OCI-LY3 (cell line): ENCODE results near the gene FZD4.
"Not testable (repeated sequence)": the region's sequence is repeated elsewhere in the genome, so short reads cannot be mapped to it uniquely, and the experiment has no call there.

Experiments
- H2AFZ ChIP-seq: fragments of 200-600, 300-600 bp; shearing (Covaris generic); 2 replicates; pipeline ENCODE4 v1.6.0; 2014; ENCODE audit warnings: antibody characterized with exemption, low read depth, low read length
- H3K27ac ChIP-seq: fragments of 200-600, 300-600 bp; sonication (generic); 2 replicates; pipeline ENCODE4 v1.5.1; 2014; ENCODE audit warnings: mild to moderate bottlenecking, low read length, moderate library complexity, mixed read lengths
- H3K27me3 ChIP-seq: fragments of 200-600, 300-600 bp; sonication (generic); 2 replicates; pipeline ENCODE4 v1.6.1; 2014; ENCODE audit warnings: low read depth, low read length, mixed read lengths
- H3K36me3 ChIP-seq: fragments of 200-600, 300-600 bp; sonication (generic); replicated peaks from 2 replicates; pipeline ENCODE3; 2014; ENCODE audit warnings: low read depth, low read length, mixed read lengths
- H3K4me1 ChIP-seq: fragments of 300-600, 200-600 bp; sonication (generic); 2 replicates; pipeline ENCODE4 v1.6.1; 2014; ENCODE audit warnings: low read length, mixed read lengths
- H3K4me2 ChIP-seq: fragments of 200-600, 300-600 bp; sonication (generic); 2 replicates; pipeline ENCODE4 v1.6.1; 2014; ENCODE audit warnings: low read length, mixed read lengths
- H3K4me3 ChIP-seq: fragments of 300-600, 200-600 bp; sonication (generic); 2 replicates; pipeline ENCODE4 v1.5.1; 2014; ENCODE audit warnings: antibody characterized with exemption, mild to moderate bottlenecking, low read length, moderate library complexity
- H3K79me2 ChIP-seq: fragments of 300-600, 200-600 bp; shearing (Covaris generic); 2 replicates; pipeline ENCODE4 v1.6.1; 2014; ENCODE audit warnings: mild to moderate bottlenecking, low read length, mixed read lengths
- H3K9ac ChIP-seq: fragments of 300-600, 200-600 bp; shearing (Covaris generic); 2 replicates; pipeline ENCODE4 v1.6.0; 2014; ENCODE audit warnings: mild to moderate bottlenecking, low read length, moderate library complexity
- H3K9me3 ChIP-seq: fragments of 200-600, 300-600 bp; shearing (Covaris generic); 2 replicates; pipeline ENCODE4 v1.6.1; 2014; ENCODE audit warnings: low read length, mixed read lengths; ENCODE audit not compliant: insufficient read depth
- H4K20me1 ChIP-seq: fragments of 200-600, 300-600 bp; sonication (generic); 2 replicates; pipeline ENCODE4 v1.6.1; 2016; ENCODE audit warnings: low read length, mixed read lengths; ENCODE audit not compliant: insufficient read depth
- CTCF ChIP-seq: fragments of 200-600, 300-600 bp; sonication (generic); IDR thresholded peaks from 2 replicates; pipeline ENCODE4 v1.5.1; 2014; ENCODE audit warnings: antibody characterized with exemption, low read length, low read depth
- EZH2phosphoT487 ChIP-seq: fragments of 200-600 bp; shearing (Covaris generic); IDR thresholded peaks from 2 replicates; pipeline ENCODE4 v1.6.1; 2018; ENCODE audit warnings: antibody characterized with exemption, mixed run types, low read depth

FZD4 gene

DNA sequence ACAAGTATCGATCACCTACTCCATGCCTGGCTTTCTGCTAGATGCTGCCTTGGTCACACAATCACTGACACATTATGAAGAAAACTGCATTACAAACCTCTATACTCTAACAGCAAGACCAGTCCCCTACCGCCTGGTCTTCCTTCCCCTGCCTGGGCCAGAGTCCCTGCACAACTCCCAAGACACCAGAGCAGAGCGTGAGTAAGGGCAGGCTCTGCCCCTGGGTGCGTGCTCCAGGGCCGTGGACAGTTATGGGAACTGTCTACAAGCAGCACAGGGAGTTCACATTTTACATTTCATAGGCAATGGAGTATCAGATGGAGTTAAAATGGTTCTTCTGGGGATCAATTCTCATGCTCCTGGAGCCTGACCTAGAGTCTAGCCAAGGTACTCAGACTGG, 6.5 kb downstream of the FZD4 start:
- Histone ChIP-seq H3K4me2 (peak overlapping the region; percentile 9), H3K36me3 (no peaks in the 10 kb centered on the region), H3K4me1 (peaks cover 16% of the 10 kb centered on the region), H3K4me3 (no peak overlapping the region), H4K20me1 (no peaks in the 10 kb centered on the region), H3K9ac (no peak overlapping the region), H3K9me3 (no peaks in the 10 kb centered on the region), H3K27ac (no peak overlapping the region), H3K27me3 (peaks cover 11% of the 10 kb centered on the region; the same call in 1 of the 2 replicates), H3K79me2 (no peaks in the 10 kb centered on the region), H2AFZ (no peak overlapping the region)
- TF ChIP-seq CTCF: no peak
- TF ChIP-seq EZH2phosphoT487: no peak

DNA sequence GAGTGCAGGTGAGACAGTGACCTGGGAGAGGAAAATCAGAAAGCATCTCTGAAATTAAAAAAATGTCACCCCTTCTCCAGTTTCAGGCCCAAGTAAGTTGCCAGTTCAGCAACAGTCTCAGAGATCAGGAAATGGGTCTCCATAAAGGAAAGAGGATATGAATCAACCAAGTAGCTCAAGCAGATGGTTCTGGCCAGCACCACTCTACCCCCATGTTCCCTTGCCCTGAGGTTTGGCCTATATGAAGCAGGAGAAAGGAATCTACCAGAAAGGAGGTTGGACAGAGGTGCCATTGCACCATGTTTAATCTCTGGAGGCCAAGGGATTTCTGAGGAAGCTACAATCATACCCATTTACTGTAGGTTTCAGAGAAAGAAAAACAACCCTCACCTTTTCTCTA, 7.7 kb downstream of the FZD4 start:
- H3K79me2 ChIP-seq: no peaks in the 10 kb centered on the region
- TF ChIP-seq EZH2phosphoT487: no peak
- no peak for TF ChIP-seq CTCF
- no peaks in the 10 kb centered on the region for H4K20me1 ChIP-seq
- no peak overlapping the region for H2AFZ ChIP-seq
- H3K9me3 ChIP-seq: no peaks in the 10 kb centered on the region
- peaks cover 16% of the 10 kb centered on the region for H3K4me1 ChIP-seq
- no peak overlapping the region for H3K4me3 ChIP-seq
- no peak overlapping the region for H3K4me2 ChIP-seq
- H3K36me3 ChIP-seq: no peaks in the 10 kb centered on the region
- H3K27ac ChIP-seq: no peak overlapping the region
- no peak overlapping the region for H3K9ac ChIP-seq
- peaks cover 11% of the 10 kb centered on the region; the same call in 1 of the 2 replicates for H3K27me3 ChIP-seq

DNA sequence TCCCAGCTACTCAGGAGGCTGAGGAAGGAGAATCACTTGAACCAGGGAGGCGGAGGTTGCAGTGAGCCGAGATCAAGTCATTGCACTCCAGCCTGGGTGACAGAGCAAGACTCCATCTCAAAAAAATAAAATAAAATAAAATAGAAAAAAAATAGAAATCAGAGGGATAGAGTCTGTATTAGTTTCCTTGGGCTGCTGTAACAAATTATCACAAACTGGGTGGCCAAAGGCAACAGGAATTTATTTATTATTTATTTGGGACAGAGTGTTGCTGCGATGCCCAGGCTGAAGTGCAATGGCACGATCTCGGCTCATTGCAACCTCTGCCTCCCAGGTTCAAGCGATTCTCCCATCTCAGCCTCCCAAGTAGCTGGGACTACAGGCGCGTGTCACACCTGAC, 11.7 kb downstream of the FZD4 start:
- H3K4me3 ChIP-seq, H3K27ac ChIP-seq, H3K9ac ChIP-seq, H3K27me3 ChIP-seq, H3K4me2 ChIP-seq, H4K20me1 ChIP-seq, H2AFZ ChIP-seq, H3K36me3 ChIP-seq, H3K9me3 ChIP-seq, H3K79me2 ChIP-seq, H3K4me1 ChIP-seq: not testable (repeated sequence)

- Histone ChIP-seq H2AFZ (no peak overlapping the region), H4K20me1 (no peaks in the 10 kb centered on the region), H3K4me3 (no peak overlapping the region), H3K27ac (no peak overlapping the region), H3K9ac (no peak overlapping the region), H3K79me2 (no peaks in the 10 kb centered on the region), H3K9me3 (no peaks in the 10 kb centered on the region), H3K27me3 (no peaks in the 10 kb centered on the region), H3K36me3 (no peaks in the 10 kb centered on the region), H3K4me1 (no peaks in the 10 kb centered on the region), H3K4me2 (no peak overlapping the region)
- TF ChIP-seq CTCF (no peak), EZH2phosphoT487 (no peak)
Observed at GRCh38 chr11:86941871-86942599, 13.2 kb downstream of the FZD4 start.
